NCI-H2171 treated with DMSO at 0.1 percent for 48 hours (cell line): ENCODE data around the gene TRIM68.

Source experiments
- DNase-seq: peaks from one replicate; lab custom pipeline; 2025; lab: John Stamatoyannopoulos, UW

TRIM68 gene

DNA sequence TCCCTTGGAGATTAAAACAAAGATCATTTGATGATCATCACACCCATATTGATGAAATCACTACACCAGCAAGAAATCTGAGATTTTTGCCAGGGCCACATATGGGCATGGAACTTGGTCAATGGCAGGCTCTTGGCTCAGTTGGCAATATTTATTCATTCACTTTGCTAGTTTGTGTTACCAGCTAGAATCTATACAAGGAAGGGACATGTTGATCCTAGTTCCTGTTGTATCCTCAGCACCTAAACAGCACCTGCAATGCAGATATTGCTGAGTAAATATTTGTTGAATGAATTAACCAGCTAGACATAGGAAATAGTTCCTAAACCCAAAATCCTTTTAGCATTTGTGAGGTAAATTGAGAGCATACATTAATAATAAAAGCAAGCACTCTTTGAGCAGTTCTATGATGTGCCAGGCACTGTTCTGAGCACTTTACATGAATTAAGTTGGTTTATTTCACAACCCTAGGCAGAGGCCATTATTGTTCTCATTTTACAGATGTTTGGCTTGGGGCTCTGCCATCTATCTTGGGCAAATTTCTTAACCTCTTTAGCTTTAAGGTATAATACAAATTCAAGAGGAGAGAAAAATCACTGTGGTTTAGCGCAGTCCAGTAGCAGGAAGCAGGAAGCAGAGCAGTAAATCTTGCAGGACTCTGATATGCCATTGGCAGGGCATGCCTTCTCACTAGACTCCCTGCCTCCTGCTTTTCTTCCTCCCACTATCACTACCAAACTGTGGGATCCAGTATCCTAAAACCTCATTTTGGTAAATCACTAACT, 1.6 kb downstream of the TRIM68 start:
- DNase-seq: no peak

DNA sequence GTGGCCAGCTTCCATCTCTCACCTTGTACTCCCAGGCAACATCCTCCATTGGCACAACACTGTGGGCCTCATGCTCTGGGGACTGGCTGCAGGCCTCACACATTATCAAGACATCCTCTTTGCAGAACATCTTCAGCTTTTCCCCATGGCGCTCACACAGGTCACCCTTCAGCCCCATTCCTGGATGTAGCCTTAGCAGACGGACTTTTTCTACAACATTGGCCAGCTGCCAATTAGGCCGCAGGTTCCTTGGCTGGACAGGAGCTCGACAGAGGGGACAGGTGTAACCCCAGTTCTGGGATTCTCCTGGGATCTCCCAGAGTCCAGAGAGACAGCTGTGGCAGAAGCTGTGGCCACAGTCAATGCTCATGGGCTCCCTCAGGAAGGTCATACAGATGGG, 3.0 kb downstream of the TRIM68 start:
- DNase-seq: no peak

DNA sequence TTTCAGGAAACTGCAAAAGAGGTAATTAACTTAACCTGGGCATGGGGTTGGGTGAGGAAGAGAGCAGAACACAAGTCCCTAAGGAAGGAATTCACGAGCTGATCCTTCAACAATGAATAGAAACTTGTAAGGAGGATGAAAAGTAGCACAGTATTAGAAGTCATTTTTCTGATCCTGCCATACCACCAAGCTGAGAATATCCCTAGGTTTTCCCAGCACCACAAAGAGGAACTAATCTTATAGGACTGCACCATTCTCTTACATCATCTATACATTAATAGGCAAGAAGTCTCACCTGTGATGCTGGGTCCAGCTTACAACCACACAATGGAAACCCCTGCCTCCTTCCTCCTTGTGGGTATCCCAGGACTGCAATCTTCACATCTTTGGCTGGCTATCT, 14.3 kb downstream of the TRIM68 start, which contains the start of gene OR52I1:
Gene OR52I1 (plus strand): TSS at position 301 of the 400 bp plus-strand sequence. CDS start 0 bp downstream, at position 301.
- no peak for DNase-seq

DNA sequence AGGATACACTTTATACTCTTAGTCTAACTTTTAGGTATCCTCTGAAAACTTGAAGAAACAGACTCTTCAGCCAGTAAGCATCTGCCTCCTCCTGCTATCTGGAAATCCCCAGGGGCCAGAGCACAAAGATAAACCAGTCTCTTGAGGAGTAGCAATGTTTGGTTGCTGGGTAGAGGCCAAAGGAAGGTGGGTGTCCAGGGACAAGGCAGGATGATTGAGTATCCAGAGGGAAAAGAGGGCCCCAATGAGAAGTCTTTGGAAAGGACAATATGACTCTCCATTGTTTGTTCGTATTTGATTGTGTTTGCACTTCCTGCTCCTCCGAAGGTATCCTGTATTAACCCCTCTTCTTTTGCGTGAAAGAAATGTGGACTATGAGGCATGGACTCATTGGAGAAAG, 19.0 kb downstream of the TRIM68 start:
- DNase-seq: no peak

- DNase-seq: no peak
Measured at GRCh38 chr11:4581443-4581842, 26.6 kb downstream of the TRIM68 start, which contains the start of gene OR52I2. Gene OR52I2 (plus strand): TSS chr11:4581743.

DNA sequence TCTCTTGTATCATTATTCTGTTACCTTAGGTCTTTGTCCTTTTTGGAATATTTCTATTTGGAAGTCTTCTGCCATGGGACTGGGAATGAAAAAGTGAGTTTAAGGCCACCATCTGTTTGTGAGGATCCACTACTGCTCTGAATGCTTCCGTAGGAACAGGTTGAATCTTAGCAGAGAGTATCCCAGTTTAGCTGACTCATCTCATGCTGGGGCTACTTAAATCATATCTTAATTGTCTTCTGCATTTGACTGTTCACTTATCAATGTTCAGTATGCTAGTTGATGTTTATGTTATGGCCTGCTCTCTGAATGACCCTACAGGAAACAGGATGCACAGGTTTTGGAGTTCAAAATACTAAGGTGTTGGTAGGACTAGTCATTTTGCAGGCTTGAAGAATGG, 27.9 kb downstream of the TRIM68 start:
- no peak for DNase-seq

DNA sequence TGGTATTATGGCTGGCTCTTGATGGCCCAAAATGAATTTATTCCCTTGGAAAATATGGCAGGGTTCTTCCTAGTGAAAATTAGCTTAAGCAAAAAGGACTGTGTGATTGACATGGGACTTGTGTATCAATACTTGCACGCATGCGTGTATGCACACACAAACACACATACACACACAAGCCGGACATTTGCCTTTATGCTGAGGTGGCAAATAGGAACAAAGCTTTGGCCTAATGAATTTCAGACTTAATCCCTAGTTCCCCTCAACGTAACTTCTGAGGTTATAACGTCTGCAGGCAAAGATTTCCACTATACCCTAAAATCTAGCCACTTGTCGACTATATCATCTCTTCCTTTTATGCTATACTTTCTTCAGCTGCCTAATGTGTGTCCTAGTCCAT, 29.4 kb downstream of the TRIM68 start:
- no peak for DNase-seq

- no peak for DNase-seq
Measured at GRCh38 chr11:4577761-4578160, 30.3 kb downstream of the TRIM68 start.

- no peak for DNase-seq
Measured at GRCh38 chr11:4576880-4577279, 31.2 kb downstream of the TRIM68 start.

GRCh38 chr11:4569075-4569474, 39.0 kb downstream of the TRIM68 start:
- no peak for DNase-seq

GRCh38 chr11:4565371-4565770, 42.7 kb downstream of the TRIM68 start:
- DNase-seq: no peak

- no peak for DNase-seq
Measured at GRCh38 chr11:4560467-4560866, 47.6 kb downstream of the TRIM68 start.

DNA sequence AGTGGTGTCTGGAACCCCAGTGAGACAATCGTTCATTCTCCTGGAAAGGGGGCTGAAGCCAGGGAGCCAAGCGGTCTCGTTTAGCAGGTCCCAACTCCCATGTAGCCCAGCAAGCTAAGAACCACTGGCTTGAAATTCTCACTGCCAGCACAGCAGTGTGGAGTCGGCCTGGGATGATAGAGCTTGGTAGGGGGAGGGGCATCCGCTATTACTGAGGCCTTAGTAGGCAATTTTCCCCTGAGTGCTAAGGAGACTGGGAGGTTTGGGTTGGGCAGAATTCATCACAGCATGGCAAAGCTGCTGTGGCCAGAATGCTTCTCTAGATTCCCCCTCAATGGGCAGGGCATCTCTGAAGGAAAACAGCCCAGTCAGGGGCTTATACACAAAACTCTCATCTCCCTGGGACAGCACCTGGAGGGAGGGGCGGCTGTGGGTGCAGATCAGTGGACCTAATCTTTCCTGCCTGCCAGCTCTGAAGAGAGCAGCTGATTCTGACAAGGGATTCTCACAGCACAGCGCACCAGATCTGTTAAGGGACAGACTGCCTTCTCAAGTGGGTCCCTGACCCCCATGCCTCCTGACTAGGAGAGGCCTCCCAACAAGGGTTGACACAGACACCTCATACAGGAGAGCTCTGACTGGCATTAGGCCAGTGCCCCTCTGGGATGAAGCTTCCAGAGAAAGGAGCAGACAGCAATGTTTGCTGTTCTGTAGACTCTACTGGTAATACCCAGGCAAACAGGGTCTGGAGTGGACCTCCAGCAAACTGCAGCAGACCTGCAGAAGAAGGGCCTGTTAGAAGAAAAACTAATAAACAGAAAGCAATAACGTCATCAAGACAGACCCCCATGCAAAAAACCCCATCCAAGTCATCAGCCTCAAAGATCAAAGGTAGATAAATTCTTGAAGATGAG, 48.2 kb downstream of the TRIM68 start:
- DNase-seq: no peak

DNA sequence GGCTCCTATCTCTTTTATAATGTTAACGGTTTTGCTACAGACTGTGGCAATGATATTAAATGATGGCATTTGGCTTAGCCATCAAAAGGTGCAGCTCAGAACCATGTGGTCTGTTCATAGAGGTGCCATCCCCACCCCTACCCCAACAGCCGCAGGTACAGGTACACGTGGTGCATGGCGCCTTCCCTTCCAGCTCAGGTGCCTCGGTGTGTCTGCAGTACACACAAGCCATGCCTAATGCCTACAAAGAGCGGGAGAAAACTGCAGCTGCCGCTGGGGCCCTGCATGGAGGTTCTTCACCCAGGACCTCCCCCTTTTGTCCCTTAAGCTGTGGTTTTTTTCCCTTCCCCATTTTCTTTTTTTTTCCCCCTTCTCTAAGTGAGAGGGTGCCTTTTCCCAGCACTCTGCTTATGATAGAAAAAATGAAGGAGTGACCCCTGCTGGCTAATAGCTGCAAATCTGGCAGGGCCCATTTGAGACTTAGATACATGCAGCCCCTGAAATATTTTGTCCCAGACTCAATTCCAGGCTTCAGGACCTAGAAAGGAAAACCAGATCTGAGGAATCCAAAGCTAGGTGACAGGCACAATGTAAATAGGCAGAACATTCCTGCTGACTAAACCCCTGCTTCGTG, 56.6 kb downstream of the TRIM68 start:
- no peak for DNase-seq
